ENCODE data around the gene HLA-DRA.
"Not testable (repeated sequence)": the region's sequence is repeated elsewhere in the genome, so short reads cannot be mapped to it uniquely, and the experiment has no call there.

The HLA-DRA gene

DNA sequence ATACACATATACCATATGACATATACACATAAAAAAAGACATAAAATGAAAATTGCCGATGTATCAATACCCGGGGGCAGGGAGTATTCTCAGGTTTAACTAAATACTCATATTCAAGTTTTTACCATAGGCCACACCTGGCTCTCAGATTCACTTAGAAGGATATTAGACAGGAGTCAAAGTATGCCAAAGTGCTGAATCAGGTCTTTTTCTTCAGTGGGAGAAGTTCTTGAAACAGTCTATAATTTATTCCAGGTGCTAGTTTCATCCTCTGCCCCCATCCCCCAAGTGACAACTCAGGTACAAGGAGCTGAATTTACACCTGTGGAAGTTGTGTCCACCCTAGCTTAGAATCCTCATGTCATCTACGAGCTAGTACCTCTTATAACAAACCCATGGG lies 8.5 kb upstream of the HLA-DRA start:
- no peak for FAIRE-seq
- DNase-seq (ENCODE audit: low spot score): no peak

DNA sequence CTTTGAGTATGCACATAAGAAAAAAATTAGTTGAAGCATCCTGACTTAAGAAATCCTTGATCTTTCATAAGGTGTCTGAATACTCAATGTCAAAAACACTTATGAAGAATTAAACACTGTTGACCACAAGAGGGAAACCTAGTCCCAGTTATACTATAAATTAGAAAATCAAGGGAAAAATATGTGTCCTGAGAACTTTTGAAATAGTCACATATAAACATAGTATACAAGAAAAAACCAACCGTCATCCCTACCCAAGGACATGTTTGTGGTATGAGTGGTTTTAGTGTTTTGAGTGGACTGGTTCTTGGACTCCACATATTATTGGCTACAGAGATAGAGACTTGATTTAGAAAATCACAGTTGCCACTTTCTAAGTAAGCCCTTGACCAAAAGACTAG lies 7.6 kb upstream of the HLA-DRA start:
- FAIRE-seq (no peak), DNase-seq (ENCODE audit: low spot score) (peak; percentile 14)

DNA sequence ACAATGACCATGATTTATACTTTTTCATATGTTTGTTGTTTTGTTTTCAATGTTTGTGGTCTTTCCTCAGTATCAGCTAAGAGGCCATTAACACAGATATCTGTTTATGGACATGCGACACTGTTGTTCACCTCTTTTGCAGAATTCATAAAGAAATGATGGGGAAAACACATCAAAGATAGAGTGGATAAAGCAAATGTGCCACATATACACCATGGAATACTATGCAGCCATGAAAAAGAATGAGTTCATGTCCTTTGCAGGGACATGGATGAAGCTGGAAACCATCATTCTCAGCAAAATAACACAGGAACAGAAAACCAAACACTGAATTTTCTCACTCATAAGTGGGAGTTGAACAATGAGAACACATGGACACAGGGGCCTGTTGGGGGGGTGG lies 5.7 kb upstream of the HLA-DRA start:
- not testable (repeated sequence) for FAIRE-seq; DNase-seq (ENCODE audit: low spot score)

DNA sequence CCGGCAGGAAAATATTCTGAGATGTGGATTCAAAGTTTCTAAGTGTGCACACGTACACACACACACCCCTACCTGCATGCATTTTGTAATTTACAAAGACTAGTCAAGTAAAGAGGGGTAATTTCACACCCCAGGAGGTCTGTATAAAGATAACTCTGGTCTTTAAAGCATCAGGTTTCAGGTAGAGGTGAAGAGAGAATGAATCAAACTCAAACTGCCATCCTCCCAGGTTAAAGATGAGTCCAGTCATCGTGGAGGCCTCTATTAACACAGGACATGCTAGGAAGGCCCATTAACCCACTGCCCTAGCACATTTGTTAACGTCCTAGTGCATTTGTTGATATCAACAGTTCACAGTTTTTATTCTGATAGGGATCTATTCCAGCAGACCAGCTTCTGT lies 3.5 kb upstream of the HLA-DRA start:
- DNase-seq (ENCODE audit: low spot score) (no peak), FAIRE-seq (no peak)

DNA sequence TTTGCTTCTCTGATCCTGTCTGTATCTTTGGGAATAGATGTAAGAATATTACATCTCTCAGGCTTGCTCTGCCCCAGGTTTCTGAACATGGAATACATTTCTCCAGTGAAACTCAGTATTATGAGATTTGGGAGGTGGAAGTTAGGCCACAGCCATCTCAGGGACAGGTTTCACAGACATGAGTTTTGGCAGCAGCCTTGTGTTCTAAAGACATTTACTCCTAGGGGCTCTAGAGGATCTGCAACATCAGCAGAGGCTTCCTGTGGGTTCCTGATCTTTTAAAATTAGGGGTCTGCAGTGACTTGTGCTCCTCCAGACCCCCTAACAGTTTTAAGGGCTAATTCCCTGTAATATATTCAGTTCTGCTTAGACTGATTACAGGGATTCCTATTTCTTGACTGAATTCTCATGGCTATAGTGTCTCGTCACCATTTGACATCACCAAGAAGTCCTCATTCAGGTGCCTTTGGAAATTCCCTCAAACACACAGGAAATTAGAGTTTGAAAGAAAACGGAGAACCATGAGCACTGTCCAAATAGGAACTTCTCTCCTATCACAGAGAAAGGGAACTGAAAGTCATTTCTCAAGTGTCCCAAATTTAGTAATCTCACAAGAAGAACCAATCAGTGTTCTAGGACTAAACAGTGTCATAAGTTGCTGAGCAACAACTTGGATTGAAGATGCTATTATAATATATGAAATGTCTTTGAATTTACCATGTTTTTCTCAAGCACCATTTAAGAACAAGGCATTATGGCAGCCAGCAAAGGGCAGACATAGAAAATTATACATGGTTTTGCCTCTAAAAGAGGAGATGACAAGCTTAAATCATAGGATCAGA lies 2.5 kb upstream of the HLA-DRA start:
- DNase-seq (ENCODE audit: low spot score): no peak
- FAIRE-seq: no peak

DNA sequence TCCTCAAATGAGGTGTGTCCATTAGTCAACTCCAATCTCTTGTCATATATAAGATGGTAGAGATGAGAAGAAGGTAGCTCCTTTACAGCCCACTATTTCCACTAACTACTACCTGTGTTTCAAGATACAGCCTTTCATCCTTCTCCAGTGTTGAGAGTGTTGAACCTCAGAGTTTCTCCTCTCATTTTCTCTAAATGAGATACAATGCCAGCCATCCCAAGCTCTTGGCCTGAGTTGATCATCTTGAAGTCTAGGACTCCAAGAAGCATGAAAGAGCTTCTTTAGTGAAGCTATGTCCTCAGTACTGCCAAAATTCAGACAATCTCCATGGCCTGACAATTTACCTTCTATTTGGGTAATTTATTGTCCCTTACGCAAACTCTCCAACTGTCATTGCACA lies 548 bp upstream of the HLA-DRA start:
- DNase-seq (ENCODE audit: low spot score) (no peak), FAIRE-seq (no peak)

DNA sequence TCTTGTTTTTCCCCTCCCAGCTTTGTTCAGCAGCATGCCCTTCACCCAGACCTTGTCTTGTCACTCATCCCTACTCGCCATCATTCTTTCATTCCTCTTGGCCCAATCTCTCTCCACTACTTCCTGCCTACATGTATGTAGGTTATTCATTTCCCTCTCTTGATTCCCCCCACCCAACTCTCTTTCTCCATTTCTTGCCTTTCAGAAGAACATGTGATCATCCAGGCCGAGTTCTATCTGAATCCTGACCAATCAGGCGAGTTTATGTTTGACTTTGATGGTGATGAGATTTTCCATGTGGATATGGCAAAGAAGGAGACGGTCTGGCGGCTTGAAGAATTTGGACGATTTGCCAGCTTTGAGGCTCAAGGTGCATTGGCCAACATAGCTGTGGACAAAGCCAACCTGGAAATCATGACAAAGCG lies 2.6 kb downstream of the HLA-DRA start:
- FAIRE-seq (no peak), DNase-seq (ENCODE audit: low spot score) (no peak)

DNA sequence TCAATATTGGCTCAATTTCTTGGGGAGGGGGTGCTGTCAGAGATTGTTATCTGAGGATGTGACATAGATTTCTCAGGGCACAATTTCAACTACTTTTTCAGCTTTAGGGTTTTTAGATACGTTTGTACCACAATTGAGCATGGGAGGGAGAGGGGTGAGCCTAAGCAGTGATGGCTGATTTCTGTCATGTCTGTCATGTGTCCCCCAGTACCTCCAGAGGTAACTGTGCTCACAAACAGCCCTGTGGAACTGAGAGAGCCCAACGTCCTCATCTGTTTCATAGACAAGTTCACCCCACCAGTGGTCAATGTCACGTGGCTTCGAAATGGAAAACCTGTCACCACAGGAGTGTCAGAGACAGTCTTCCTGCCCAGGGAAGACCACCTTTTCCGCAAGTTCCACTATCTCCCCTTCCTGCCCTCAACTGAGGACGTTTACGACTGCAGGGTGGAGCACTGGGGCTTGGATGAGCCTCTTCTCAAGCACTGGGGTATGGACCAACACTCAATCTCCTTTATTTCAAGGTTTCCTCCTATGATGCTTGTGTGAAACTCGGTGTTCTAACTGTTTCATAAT lies 3.4 kb downstream of the HLA-DRA start:
- no peak for FAIRE-seq
- DNase-seq (ENCODE audit: low spot score): no peak

DNA sequence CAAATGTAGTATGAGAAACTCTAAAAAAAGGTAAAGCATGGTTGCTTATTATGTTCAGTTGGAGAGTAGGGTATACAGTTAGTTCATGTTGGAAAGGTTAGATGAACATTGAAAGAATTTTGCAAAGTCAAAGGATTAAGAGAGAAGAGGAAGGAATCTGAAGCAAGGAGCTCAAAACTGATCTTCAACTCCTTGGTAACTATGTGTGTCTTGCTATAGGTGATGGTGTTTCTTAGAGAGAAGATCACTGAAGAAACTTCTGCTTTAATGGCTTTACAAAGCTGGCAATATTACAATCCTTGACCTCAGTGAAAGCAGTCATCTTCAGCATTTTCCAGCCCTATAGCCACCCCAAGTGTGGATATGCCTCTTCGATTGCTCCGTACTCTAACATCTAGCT lies 4.7 kb downstream of the HLA-DRA start:
- DNase-seq (ENCODE audit: low spot score): no peak
- no peak for FAIRE-seq

DNA sequence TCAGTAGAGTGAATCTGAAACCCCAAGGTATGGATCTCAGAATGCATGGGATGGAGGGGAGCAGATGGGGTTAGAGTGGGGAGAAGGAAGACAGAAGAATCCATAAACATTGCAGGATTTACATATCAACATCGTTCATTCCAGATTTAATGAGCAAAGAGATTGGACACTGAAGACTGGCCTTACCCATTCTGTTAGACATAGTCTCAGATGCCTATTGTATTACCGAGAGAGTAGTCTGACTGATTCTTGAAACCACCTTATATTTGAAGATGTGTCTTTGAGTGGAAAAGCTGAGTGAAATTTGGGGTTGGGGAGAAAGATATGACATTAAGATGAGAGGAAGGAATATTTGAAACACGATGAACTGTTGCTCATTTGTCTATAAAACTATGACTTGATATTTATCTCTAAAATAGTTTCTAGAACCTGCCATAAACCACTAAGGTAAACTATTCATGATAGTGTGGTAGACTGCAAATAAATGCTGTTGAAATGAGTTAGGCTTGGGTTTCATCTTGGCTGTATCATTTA lies 5.7 kb downstream of the HLA-DRA start:
- FAIRE-seq (no peak), DNase-seq (ENCODE audit: low spot score) (no peak)

DNA sequence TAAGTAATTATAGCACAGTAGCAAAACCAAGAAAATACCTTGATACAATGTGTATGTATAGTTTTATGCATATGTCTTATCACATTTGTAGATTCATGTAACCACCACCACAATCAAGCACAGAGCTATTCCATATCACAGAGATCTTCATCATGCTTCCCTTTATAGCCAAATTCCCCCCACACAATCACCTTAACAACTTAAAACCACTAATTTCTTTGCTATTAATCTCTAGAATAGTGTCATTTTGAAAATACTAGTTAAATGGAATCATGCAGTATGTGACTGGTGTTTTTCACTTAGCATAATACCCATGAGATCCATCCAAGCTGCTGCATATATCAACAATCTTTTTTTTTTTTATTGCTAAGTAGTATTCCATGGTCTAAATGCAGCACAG lies 8.2 kb downstream of the HLA-DRA start:
- no peak for DNase-seq (ENCODE audit: low spot score)
- FAIRE-seq: no peak

DNA sequence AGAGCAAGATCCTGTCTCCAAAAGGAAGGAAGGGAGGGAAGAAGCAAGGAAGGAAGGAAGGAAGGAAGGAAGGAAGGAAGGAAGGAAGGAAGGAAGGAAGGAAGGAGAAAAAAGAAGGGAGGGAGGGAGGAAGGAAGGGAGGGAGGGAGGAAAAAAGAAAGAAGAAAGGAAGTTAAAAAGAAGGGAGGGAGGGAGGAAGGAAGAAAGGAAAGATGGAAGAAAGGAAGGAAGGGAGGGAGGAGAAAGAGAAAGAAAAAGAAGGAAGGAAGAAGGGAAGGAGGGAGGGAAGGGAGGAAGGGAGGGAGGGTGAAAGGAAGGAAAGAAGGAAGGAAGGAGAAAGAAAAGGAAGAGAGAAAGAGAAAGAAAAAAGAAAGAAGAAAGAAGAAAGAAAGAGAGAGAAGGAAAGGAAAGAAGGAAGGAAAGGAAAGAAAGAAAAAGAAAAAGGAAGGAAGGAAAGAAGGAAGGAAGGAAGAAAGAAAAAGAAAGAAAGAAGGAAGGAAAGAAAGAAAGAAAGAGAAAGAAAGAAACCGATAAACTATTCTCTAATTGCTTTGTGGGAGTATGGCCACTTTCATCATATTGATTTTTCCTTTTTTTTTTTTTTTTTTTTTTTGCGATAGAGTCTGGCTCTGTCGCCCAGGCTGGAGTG lies 9.5 kb downstream of the HLA-DRA start:
- FAIRE-seq (no peak), DNase-seq (ENCODE audit: low spot score) (no peak)

DNA sequence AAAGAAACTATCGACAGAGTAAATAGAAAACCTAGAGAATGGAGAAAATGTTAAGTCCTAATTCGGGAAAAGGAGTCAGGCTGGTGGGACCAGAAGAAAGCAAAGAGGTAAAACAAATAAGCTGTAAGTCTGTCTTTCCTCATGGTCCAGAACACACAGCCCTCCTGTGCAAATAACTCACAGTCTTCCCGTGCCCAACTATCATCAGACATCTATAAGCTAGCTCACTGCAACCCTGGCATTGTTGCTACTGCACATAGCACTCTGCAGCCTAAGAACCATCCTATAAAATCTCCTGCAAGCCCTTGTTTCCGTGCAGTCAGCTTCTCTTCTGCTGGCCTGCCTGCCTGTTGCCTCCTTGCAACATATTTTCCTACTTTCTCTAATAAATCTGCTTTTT lies 17.4 kb downstream of the HLA-DRA start:
- no peak for DNase-seq (ENCODE audit: low spot score)

DNA sequence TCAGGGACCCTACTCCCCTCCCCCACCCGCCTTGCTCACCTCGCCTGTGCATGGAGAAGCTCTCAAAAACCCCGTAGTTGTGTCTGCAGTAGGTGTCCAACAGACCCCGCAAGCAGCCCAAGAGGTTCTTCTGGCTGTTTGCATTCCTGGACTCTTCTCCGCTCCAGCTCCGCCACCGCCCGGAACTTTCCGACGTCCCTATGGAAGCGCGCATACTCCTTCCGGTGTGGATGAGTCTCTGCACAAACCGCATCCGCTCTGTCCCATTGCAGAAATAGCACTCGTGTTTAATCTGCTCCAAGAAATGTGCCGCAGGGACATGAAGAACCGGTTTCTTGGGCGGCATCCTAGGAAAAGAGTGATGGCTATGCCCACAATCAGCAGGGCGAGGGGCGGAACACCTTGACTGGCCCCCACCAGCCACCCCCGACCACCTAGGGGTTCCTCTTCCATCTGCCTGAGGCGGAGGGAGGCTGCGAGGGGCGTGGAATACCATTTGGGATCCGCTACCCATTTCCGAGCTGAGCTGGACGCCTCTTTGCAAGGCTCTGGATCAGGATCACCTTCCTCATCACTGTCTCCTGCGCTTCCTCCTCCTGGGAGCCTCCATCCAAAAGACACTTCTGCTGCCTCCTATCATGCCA lies 20.2 kb downstream of the HLA-DRA start:
- FAIRE-seq (no peak), DNase-seq (ENCODE audit: low spot score) (peak; percentile 68)

More for the DNA sequence above, 17.4 kb downstream of the HLA-DRA start:
- no peak for FAIRE-seq

DNA sequence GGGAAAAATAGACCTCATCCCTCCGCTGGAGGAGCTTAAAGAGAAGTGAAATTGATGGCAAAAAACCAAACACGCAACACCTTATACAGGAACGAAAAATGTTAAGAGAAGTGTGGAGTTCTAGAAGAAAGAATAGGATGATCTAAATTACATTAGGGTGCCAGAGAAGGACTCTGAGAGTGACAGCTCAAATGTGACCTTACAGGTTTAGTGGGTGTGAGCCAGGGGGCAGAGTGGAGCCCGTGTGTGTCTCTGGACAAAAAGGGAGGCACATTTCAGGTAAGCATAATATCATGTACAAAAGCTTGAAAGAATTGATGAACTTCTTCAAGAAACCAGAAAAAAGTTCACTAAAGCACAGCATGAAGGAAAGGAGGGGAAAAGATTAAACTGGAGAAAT lies 20.8 kb downstream of the HLA-DRA start:
- FAIRE-seq (no peak), DNase-seq (ENCODE audit: low spot score) (no peak)

DNA sequence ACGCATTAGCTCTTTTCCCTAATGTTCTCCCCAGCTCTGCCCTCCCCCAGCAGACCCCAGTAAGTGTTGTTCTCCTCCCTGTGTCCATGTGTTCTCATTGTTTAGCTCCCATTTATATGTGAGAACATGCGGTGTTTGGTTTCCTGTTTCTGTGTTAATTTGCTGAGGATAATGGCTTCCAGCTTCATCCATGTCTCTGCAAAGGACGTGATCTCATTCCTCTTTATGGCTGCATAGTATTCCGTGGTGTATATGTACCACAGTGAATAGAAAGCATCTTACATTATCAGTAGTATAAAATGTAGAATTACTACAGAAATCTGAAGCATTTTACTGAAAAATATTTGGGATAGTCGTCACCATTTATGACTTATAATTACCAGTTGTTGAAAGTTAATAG lies 21.8 kb downstream of the HLA-DRA start:
- DNase-seq (ENCODE audit: low spot score) (no peak), FAIRE-seq (no peak)

DNA sequence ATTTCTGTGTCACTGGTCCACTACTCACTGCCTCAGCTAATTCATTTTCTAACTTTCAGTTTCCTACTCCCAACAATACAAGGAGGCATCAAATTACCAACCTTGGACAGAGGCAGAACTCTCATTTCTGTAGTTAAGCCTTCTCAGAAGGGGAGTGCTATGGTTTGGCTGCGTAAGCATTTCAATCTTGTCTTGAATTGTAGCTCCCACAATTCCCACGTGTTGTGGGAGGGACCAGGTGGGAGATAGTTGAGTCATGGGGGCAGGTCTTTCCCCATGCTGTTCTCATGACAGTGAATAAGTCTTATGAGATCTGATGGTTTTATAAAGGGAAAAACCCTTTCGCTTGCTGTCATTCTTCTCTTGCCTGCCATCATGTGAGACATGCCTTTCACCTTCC lies 22.9 kb downstream of the HLA-DRA start:
- DNase-seq (ENCODE audit: low spot score): peak; percentile 23
- no peak for FAIRE-seq

DNA sequence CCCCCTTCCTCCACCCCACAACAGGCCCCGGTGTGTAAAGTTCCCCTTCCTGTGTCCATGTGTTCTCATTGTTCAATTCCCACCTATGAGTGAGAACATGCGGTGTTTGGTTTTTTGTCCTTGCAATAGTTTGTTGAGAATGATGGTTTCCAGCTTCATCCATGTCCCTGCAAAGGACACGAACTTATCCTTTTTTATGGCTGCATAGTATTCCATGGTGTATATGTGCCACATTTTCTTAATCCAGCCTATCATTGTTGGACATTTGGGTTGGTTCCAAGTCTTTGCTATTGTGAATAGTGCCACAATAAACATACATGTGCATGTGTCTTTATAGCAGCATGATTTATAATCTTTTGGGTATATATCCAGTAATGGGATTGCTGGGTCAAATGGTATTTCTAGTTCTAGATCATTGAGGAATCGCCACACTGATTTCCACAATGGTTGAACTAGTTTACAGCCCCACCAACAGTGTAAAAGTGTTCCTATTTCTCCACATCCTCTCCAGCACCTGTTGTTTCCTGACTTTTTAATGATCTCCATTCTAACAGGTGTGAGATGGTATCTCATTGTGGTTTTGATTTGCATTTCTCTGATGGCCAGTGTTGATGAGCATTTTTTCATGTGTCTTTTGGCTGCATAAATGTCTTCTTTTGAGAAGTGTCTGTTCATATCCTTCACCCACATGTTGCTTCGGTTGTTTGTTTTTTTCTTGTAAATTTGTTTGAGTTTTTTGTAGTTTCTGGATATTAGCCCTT lies 28.2 kb downstream of the HLA-DRA start:
- FAIRE-seq; DNase-seq (ENCODE audit: low spot score): not testable (repeated sequence)

DNA sequence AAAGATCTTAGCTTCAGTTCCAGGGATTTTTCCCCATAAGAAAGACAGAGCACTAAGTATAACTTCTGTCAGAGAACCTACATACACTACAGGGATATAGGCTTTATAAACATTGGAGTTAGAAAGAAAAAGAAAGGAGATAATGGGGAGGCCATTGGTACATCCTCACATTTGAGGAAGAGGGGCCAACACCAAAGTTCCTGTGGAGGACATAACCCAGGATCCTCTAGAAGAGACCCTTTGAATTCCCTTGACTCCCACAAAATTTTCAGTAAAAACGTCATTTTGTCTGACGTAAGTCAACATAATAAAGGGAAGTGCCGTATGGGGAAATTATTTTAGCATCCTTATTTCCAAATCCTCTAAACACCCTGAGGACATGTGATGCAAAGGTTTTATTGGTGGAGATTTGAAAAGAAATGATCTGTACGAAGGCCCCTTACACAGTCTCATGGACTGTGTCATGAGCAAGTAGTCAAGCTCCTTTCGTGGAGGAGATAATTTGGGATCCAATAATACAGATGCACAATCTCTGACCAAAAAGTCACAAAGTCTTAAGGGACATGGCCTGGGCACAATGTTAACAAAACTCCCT lies 33.2 kb downstream of the HLA-DRA start:
- DNase-seq (ENCODE audit: low spot score): no peak
- FAIRE-seq: no peak

Data from urothelium cell line (cell line).